Measurements from ENCODE around the gene B4GALNT4.
"Not testable (repeated sequence)": the region's sequence is repeated elsewhere in the genome, so short reads cannot be mapped to it uniquely, and the experiment has no call there.

B4GALNT4 gene

GRCh38 chr11:358129-358800 lies 11.0 kb upstream of the B4GALNT4 start:
- DNase-seq (ENCODE audit: low read depth in 2 of 3, low spot score in 2 of 3) = no peak

GRCh38 chr11:359181-359714 lies 10.1 kb upstream of the B4GALNT4 start:
- DNase-seq (ENCODE audit: low read depth in 2 of 3, low spot score in 2 of 3) = no peak

- DNase-seq (ENCODE audit: low read depth in 2 of 3, low spot score in 2 of 3) = no peak
Observed at GRCh38 chr11:360326-361280, 8.7 kb upstream of the B4GALNT4 start.

- DNase-seq (ENCODE audit: low read depth in 2 of 3, low spot score in 2 of 3) = no peak
Observed at GRCh38 chr11:362642-363442, 6.5 kb upstream of the B4GALNT4 start.

GRCh38 chr11:363443-363805 lies 5.9 kb upstream of the B4GALNT4 start:
- not testable (repeated sequence) for DNase-seq (ENCODE audit: low read depth in 2 of 3, low spot score in 2 of 3)

GRCh38 chr11:363948-364761 lies 5.1 kb upstream of the B4GALNT4 start:
- DNase-seq (ENCODE audit: low read depth in 2 of 3, low spot score in 2 of 3) = peak in 1 of 3 experiments; percentile 13

- no peak for DNase-seq (ENCODE audit: low read depth in 2 of 3, low spot score in 2 of 3)
Observed at GRCh38 chr11:364991-365725, 4.1 kb upstream of the B4GALNT4 start.

GRCh38 chr11:365831-366230 lies 3.5 kb upstream of the B4GALNT4 start:
- DNase-seq (ENCODE audit: low read depth in 2 of 3, low spot score in 2 of 3) = no peak

- no peak for DNase-seq (ENCODE audit: low read depth in 2 of 3, low spot score in 2 of 3)
Observed at GRCh38 chr11:367956-368413, 1.3 kb upstream of the B4GALNT4 start.

GRCh38 chr11:368414-369335 lies 624 bp upstream of the B4GALNT4 start:
- no peak for DNase-seq (ENCODE audit: low read depth in 2 of 3, low spot score in 2 of 3)

- DNase-seq (ENCODE audit: low read depth in 2 of 3, low spot score in 2 of 3) = no peak
Observed at GRCh38 chr11:370070-370941, 1.0 kb downstream of the B4GALNT4 start.

- no peak for DNase-seq (ENCODE audit: low read depth in 2 of 3, low spot score in 2 of 3)
Observed at GRCh38 chr11:371051-371450, 1.8 kb downstream of the B4GALNT4 start.

GRCh38 chr11:371716-372590 lies 2.7 kb downstream of the B4GALNT4 start:
- DNase-seq (ENCODE audit: low read depth in 2 of 3, low spot score in 2 of 3) = no peak

- no peak for DNase-seq (ENCODE audit: low read depth in 2 of 3, low spot score in 2 of 3)
Observed at GRCh38 chr11:372809-373715, 3.8 kb downstream of the B4GALNT4 start.

- no peak for DNase-seq (ENCODE audit: low read depth in 2 of 3, low spot score in 2 of 3)
Observed at GRCh38 chr11:373716-374551, 4.6 kb downstream of the B4GALNT4 start.

All from activated CD8-positive, alpha-beta memory T cell treated with anti-CD3 and anti-CD28 coated beads for 48 hours (primary cell).